Endodermal cell (in vitro differentiated cells): ENCODE measurements around the gene WDR43. TPM values are rescaled to one million over a fixed set of nuclear protein-coding genes. Genes with fewer than 3 reads are reported as not detected.

ENCODE experiments used
- DNase-seq: peaks from one replicate; pipeline ENCODE4 v3.0.0-alpha.2; 2017
- H3K27ac ChIP-seq: 2 replicates; pipeline ENCODE4 v1.5.1; 2013; ENCODE audit warnings: mild to moderate bottlenecking, low read depth, low read length, moderate library complexity
- H3K27me3 ChIP-seq: 2 replicates; pipeline ENCODE4 v1.6.1; 2013; ENCODE audit warnings: mild to moderate bottlenecking, low read length, moderate library complexity; ENCODE audit not compliant: insufficient read depth, control insufficient read depth, poor library complexity, severe bottlenecking
- H3K36me3 ChIP-seq: 2 replicates; pipeline ENCODE4 v1.7.0; 2013; ENCODE audit warnings: mild to moderate bottlenecking, low read length, moderate library complexity; ENCODE audit not compliant: control insufficient read depth, insufficient read depth
- H3K4me1 ChIP-seq: one replicate; pipeline ENCODE4 v1.7.0; 2013; ENCODE audit warnings: low read length; ENCODE audit not compliant: control insufficient read depth, insufficient read depth
- H3K4me3 ChIP-seq: 2 replicates; pipeline ENCODE4 v1.5.1; 2013; ENCODE audit warnings: mild to moderate bottlenecking, low read length, moderate library complexity
- H3K9ac ChIP-seq: 2 replicates; pipeline ENCODE4 v1.6.1; 2013; ENCODE audit warnings: mild to moderate bottlenecking, low read length, moderate library complexity; ENCODE audit not compliant: poor library complexity, severe bottlenecking; ENCODE audit errors: extremely low read depth
- H3K9me3 ChIP-seq: 2 replicates; pipeline ENCODE4 v1.6.1; 2013; ENCODE audit warnings: mild to moderate bottlenecking, low read length, moderate library complexity; ENCODE audit not compliant: control insufficient read depth
- H3K27ac Mint-ChIP-seq: 2 replicates; pipeline ENCODE4 v1.8.0; 2020; ENCODE audit warnings: mixed read lengths
- H3K27me3 Mint-ChIP-seq: 2 replicates; pipeline ENCODE4 v1.8.0; 2021; ENCODE audit warnings: mild to moderate bottlenecking, mixed read lengths; ENCODE audit not compliant: insufficient read depth
- H3K36me3 Mint-ChIP-seq: 2 replicates; pipeline ENCODE4 v1.8.0; 2020; ENCODE audit warnings: low read depth, mixed read lengths
- H3K4me1 Mint-ChIP-seq: 2 replicates; pipeline ENCODE4 v1.8.0; 2020; ENCODE audit warnings: mixed read lengths
- H3K4me3 Mint-ChIP-seq: 2 replicates; pipeline ENCODE4 v1.8.0; 2020; ENCODE audit warnings: mild to moderate bottlenecking, moderate library complexity, mixed read lengths
- H3K9me3 Mint-ChIP-seq: 2 replicates; pipeline ENCODE4 v1.8.0; 2020; ENCODE audit warnings: mild to moderate bottlenecking, mixed read lengths
- WGBS, 2 experiments: methylation state at CpG; one replicate each; pipeline versions ENCODE4 v1.1.5 to v1.1.7; 2013; ENCODE audit warnings: missing lambda C conversion rate in 2 of 2, mixed read lengths in 1 of 2; ENCODE audit not compliant: insufficient coverage in 1 of 2, insufficient read length in 1 of 2; 5-methylcytosine and 5-hydroxymethylcytosine counted together
- total RNA-seq, 2 donors: library from RNA; stranded (reverse); fragmentation: NEBNext Ultra II Directional in 1 of 2; extraction: Animal tissue kit (Norgen Biotek cat#: 25700) in 1 of 2; gene quantifications; 2 replicates in 1 of 2; 3 replicates in 1 of 2; pipeline ENCODE4 v1.2.1, GENCODE V29; 2021
- TF ChIP-seq, protein P1 (sequence below): fragments of 200-600 bp; sonication (generic); conservative IDR thresholded peaks from 2 replicates; pipeline ENCODE4 v1.5.0; 2021; ENCODE audit warnings: antibody characterized with exemption, mild to moderate bottlenecking

The WDR43 gene
- total RNA-seq, 2 donors from 2014 or later: 64.3 to 77.7 TPM

DNA sequence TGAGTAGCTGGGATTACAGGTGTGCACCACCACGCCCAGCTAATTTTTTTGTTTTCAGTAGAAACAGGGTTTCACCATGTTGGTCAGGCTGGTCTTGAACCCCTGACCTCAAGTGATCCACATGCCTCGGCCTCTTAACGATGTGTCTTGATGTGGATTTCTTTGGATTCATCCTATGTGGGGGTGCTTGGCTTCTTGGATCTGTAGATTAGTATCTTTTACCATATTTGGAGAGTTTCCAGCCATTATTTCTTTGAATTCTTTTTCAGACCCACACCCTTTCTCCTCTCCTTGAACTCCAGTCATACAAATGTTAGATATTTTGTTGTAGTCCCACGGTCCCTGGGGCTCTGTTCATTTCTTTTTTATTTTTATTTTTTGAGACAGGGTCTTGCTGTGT, 79.8 kb downstream of the WDR43 start:
- Histone ChIP-seq H3K9me3 (peaks cover 4% of the 10 kb centered on the region), H3K4me3 (no peak overlapping the region), H3K27ac (no peak overlapping the region), H3K4me1 (peaks cover 4% of the 10 kb centered on the region), H3K36me3 (no peaks in the 10 kb centered on the region), H3K27me3 (no peaks in the 10 kb centered on the region), H3K9ac (no peak overlapping the region)
- TF ChIP-seq, protein P1, sequence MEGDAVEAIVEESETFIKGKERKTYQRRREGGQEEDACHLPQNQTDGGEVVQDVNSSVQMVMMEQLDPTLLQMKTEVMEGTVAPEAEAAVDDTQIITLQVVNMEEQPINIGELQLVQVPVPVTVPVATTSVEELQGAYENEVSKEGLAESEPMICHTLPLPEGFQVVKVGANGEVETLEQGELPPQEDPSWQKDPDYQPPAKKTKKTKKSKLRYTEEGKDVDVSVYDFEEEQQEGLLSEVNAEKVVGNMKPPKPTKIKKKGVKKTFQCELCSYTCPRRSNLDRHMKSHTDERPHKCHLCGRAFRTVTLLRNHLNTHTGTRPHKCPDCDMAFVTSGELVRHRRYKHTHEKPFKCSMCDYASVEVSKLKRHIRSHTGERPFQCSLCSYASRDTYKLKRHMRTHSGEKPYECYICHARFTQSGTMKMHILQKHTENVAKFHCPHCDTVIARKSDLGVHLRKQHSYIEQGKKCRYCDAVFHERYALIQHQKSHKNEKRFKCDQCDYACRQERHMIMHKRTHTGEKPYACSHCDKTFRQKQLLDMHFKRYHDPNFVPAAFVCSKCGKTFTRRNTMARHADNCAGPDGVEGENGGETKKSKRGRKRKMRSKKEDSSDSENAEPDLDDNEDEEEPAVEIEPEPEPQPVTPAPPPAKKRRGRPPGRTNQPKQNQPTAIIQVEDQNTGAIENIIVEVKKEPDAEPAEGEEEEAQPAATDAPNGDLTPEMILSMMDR: no peak
- no peaks in the 10 kb centered on the region for H3K36me3 Mint-ChIP-seq
- H3K4me3 Mint-ChIP-seq: no peak overlapping the region
- peaks cover 3% of the 10 kb centered on the region for H3K27me3 Mint-ChIP-seq
- 90 to 99% methylated on average over 4 of the region's 4 CpGs for WGBS, 2 experiments
- peaks cover 3% of the 10 kb centered on the region for H3K9me3 Mint-ChIP-seq
- H3K27ac Mint-ChIP-seq: no peak overlapping the region
- no peak for DNase-seq
- H3K4me1 Mint-ChIP-seq: peaks cover 11% of the 10 kb centered on the region

GRCh38 chr2:28975671-28976070, 81.2 kb downstream of the WDR43 start:
- peaks cover 4% of the 10 kb centered on the region for H3K9me3 ChIP-seq
- WGBS, 2 experiments: 100% methylated on average over 1 of the region's 1 CpG
- H3K27me3 Mint-ChIP-seq: peaks cover 3% of the 10 kb centered on the region
- peaks cover 3% of the 10 kb centered on the region for H3K9me3 Mint-ChIP-seq
- TF ChIP-seq, protein P1: no peak
- no peak overlapping the region for H3K4me3 Mint-ChIP-seq
- DNase-seq: no peak
- H3K4me3 ChIP-seq: no peak overlapping the region
- H3K4me1 ChIP-seq: peaks cover 4% of the 10 kb centered on the region
- no peak overlapping the region for H3K27ac Mint-ChIP-seq
- no peak overlapping the region for H3K9ac ChIP-seq
- no peak overlapping the region for H3K27ac ChIP-seq
- H3K4me1 Mint-ChIP-seq: peaks cover 10% of the 10 kb centered on the region
- no peaks in the 10 kb centered on the region for H3K36me3 ChIP-seq
- H3K27me3 ChIP-seq: no peaks in the 10 kb centered on the region
- no peaks in the 10 kb centered on the region for H3K36me3 Mint-ChIP-seq

DNA sequence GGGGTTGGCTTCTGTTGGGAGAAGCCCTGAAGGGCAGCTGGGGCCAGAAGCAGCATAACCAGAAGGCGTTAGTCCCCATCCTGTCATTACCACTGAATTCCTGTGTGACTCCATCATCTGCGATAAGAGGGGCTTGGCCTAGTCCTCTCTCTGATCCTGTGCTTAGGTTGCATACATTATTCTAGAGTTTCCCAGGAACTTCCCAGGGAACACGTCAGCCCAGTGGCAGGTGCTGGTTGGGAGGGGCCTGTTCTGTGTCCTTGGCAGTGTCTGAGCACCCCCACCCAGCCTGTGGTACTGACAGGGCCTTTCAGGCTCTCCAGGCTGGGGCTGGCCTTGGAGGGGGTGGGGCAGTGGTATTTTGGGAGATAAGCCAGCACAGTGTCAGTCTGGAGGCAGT, 82.1 kb downstream of the WDR43 start:
- H3K27me3 Mint-ChIP-seq: peaks cover 3% of the 10 kb centered on the region
- WGBS, 2 experiments: 80 to 90% methylated on average over 1 to 3 of the region's 3 CpGs

More for the DNA sequence above, 82.1 kb downstream of the WDR43 start:
- TF ChIP-seq, protein P1: no peak
- Mint-ChIP-seq H3K27ac (peak overlapping the region; percentile 76), H3K4me1 (peaks cover 11% of the 10 kb centered on the region), H3K4me3 (no peak overlapping the region), H3K36me3 (no peaks in the 10 kb centered on the region), H3K9me3 (peaks cover 3% of the 10 kb centered on the region)
- Histone ChIP-seq H3K27me3 (no peaks in the 10 kb centered on the region), H3K27ac (no peak overlapping the region), H3K4me1 (peaks cover 4% of the 10 kb centered on the region), H3K4me3 (no peak overlapping the region), H3K36me3 (no peaks in the 10 kb centered on the region), H3K9ac (no peak overlapping the region), H3K9me3 (peaks cover 4% of the 10 kb centered on the region)
- DNase-seq: peak; percentile 69
